Measurements from ENCODE around the gene RNU7-1.

RNU7-1 gene

DNA sequence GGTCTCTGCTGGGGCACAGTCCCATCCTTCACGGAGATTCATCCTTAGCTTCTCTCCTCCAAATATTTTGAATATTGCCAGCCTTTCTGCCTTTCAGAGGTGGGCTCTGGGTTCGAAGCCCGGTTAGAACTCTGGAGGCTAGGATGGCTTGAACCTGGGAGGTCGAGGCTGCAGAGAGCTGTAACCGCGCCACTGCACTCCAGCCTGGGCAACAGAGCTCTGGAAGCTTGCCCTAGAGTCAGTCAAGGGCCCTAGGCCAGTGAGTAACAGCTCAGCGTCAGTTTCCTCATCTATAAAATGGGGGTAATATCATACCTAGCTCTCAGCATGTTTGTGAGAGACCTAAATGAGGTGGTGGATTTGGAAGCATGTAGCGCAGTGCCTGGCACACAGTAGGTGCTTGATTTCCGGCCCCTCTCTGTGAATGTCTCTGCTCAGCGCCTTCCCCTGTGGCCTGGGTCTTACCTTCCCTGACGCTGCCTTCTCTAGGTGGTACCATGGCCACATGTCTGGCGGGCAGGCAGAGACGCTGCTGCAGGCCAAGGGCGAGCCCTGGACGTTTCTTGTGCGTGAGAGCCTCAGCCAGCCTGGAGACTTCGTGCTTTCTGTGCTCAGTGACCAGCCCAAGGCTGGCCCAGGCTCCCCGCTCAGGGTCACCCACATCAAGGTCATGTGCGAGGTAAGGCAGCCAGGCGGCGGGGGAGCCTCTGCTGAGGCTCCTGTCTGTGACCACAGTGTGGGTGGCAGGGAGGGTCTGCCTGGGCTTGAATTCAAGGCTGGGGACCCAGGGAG lies 10.9 kb downstream of the RNU7-1 start:
- DNase-seq = no peak

DNA sequence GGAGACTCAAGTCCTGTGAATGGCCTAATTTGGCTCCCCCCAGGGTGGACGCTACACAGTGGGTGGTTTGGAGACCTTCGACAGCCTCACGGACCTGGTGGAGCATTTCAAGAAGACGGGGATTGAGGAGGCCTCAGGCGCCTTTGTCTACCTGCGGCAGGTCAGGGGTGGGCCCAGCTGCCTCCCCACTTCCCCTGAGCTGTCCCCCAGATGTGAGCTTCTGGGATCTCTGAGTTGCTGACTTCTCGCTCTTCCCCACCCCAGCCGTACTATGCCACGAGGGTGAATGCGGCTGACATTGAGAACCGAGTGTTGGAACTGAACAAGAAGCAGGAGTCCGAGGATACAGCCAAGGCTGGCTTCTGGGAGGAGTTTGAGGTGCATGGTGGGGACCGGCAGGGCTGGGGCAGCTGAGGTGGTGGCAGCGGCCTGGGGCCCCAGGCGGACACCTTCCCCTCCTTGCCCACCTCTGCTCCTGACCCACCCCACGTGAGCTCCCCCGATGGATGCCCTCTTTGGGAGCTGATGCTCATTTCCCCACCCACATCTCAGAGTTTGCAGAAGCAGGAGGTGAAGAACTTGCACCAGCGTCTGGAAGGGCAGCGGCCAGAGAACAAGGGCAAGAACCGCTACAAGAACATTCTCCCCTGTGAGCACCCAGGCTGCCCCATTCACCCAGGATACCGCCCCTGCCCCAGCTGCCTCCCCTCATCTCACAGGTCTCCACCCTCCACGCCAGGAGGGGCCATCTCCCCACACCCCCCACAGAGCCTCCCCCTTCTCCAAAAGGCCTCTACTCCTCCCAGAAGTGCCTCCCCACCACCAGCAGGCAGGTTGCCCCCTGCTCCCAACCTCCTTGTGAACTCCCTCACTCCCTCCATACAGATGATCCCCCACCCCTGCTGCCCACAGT lies 11.7 kb downstream of the RNU7-1 start:
- no peak for DNase-seq

GRCh38 chr12:6956021-6956727 lies 12.6 kb downstream of the RNU7-1 start:
- DNase-seq = no peak

- DNase-seq = no peak
Observed at GRCh38 chr12:6957151-6957701, 13.6 kb downstream of the RNU7-1 start.

GRCh38 chr12:6957741-6958608 lies 14.4 kb downstream of the RNU7-1 start:
- no peak for DNase-seq

DNA sequence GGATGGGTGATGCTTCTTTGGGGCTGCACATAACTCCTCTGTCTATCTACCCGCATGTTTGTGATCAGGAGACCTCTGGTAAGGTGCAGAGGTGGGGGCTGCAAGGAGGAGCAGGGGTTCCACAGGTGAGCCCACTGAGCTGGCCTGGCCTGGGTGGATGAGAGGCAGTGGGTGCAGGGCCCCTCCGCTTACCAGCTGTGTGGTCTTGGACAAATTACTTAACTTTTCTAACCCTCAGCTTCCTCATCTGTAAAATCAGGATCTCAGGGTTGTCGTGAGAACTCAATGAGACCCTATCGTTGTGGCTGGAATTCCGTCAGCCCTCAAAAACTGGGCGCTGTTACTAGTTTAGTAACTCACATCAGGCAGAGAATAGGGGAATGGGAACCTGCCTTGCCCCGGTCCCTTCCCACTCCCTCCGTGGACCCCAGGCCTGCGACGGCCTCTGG lies 15.0 kb downstream of the RNU7-1 start:
- no peak for DNase-seq

DNA sequence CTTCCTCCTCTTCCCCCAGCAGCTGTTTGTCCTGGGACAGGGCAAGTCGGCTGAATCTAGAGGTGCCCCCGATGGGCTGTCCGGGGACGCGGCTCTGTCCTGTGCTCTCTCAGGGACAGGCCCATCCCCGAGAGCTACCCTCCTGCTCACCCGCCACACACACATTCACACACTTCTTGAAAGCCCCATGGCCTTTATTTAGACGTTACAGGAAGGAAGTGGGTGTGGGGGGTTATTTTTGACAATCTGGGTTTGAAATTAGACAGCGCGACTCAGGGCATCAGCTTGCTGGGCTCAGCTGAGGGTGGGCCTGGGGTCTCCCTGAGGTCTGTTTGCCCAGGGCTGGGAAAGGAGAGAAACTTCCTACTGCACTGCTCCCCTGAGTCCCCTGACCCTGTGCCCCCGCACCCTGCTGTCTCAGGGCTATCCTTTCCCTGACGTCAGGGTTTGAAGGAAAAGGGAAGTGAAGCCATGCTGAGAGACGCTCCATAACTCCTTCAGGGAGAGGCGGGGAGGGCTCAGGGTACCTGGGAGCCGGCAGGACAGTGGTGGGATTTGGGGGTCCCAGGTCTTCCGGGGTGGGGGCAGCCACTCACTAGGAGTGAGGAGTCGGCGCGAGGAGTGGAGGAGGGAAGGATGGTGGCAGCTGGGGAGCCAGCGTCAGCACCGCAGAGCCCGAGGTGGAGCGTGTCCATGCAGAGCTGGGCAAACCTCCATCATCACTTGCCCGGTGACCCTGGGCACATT lies 15.6 kb downstream of the RNU7-1 start:
- DNase-seq = peak; percentile 20

- no peak for DNase-seq
Observed at GRCh38 chr12:6959805-6960592, 16.4 kb downstream of the RNU7-1 start.

- peak; percentile 26 for DNase-seq
Observed at GRCh38 chr12:6960593-6961277, 17.1 kb downstream of the RNU7-1 start.

GRCh38 chr12:6961278-6961694 lies 17.7 kb downstream of the RNU7-1 start:
- no peak for DNase-seq

GRCh38 chr12:6961695-6962284 lies 18.2 kb downstream of the RNU7-1 start:
- DNase-seq = no peak

GRCh38 chr12:6962285-6963015 lies 18.8 kb downstream of the RNU7-1 start:
- no peak for DNase-seq

DNA sequence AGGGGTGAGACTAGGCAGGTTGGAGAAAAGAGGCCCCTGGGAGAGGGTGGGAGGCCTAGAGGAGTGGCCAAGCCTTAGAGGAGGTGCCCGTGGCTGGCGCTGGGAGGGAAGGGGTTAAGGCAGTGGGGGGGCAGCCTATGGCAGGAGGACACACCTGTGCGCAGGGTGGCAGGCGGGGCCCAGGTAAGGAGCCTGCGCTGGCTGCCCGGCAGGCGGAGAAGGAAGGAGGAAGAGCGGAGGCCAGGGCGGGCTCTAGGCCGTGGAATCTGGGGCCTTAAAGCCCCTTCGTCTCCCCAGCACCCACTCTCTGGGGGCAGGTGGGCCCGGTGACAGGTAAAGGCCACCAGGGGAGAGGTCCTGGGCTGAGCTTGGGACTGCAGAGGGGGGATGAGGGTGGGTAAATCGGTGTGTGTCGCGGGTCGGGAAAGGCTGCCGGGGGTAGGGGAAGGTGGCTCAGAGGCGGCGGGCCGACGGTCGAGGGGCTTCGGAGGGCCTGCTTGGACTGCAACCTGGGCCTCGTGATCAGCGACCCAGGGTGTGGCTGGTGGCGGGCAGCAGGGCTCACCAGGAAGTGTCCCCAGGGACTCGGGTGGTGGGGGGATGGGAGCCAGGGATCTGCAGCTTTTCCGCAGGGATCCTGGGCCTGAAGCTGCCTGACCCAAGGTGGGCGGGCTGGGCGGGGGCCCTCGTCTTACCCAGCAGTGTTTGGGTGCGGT lies 19.6 kb downstream of the RNU7-1 start:
- no peak for DNase-seq

DNA sequence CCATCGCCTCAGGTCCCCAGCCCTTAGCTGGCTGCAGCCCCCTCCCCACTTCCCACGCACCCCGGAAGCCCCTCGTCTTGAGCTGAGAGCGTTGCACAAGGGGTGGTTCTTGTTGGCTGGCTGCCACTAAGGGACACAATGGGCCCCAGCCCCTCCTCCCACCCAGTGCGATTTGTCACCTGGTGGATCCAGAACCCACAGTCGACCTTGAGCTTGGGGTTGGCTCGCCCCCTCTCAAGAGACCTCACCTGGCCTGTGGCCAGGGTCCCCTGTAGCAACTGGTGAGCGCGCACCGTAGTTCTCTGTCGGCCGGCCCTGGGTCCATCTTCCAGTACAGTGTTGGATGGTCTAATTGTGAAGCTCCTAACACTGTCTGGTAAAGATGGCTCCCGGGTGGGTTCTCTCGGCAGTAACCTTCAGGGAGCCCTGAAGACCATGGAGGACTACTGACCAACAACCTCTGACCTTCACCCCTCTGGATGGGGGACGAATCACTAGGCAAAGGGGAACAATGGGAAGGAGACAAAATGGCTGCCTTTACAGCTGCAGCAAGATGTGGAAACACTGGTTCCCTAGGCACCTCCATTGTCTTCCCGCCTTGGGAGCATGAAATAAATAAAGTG lies 20.3 kb downstream of the RNU7-1 start:
- no peak for DNase-seq

DNA sequence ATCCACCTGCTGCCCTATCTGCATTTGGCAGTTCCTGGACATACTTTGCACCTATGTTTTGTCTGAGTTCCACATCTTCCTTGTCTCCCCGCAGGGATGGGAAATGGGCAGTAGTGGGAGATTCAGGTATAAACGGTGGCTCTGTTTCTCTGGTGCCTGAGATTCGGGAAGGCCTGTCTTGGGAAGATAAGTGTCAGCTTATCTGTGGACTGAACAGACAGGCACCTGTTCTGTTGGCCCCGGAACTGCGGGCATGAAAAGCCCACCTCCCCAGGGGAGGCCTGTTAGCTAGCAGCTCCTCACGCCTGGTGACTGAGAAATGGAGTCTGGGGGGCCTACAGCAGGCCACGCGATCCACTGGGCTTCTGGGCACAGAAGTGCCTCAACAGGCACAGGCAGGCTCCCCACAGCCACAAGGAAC lies 21.0 kb downstream of the RNU7-1 start:
- DNase-seq = no peak

DNA sequence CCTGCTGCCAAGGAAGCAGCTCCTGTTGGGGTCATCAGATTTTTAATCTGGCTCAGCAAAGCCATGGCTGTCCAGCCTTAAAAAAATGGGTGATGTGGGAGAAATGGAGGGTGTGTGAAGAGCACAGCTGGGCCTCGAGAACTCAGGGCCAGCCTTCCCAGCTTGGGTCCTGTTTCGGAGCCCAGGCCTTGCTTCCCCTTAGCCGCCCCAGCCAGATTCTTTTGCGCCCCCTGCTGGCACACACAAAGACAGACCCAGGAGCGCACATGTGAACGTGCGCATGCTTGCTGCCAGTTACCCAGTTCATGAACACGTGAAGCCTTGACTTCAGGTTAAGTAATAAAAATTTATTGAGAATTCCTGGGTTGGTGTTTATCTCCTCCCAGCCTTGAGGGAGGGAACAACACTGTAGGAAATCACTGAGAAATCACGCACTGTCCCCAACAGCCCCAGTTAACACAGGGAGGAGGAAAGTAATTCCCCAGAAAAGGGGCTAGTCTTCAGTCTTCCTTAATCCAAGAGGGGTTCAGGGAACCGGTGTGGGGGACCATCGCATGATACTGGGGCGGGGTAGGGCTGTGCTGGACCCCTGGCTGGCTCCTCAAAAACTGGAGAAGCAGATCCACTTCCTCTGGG lies 21.5 kb downstream of the RNU7-1 start:
- peak; percentile 34 for DNase-seq

- no peak for DNase-seq
Observed at GRCh38 chr12:6965714-6966113, 22.1 kb downstream of the RNU7-1 start.
